RWPE2 (cell line): ENCODE results near the gene SASH1.
"Not testable (repeated sequence)": the region's sequence is repeated elsewhere in the genome, so short reads cannot be mapped to it uniquely, and the experiment has no call there.

Experiments used
- ATAC-seq: fragments of 200-7000 bp; cut with Tn5 transposase; 3 replicates; pipeline ENCODE4 v1.9.1; 2021; ENCODE audit warnings: low read depth
- DNase-seq: peaks from one replicate; pipeline ENCODE4 v3.0.0-alpha.2; 2020; ENCODE audit warnings: low spot score
- H3K27ac ChIP-seq: fragments of 450-650 bp; 2 replicates; pipeline ENCODE4 v1.5.1; 2017; ENCODE audit warnings: mild to moderate bottlenecking; ENCODE audit not compliant: poor library complexity, severe bottlenecking
- H3K27me3 ChIP-seq: fragments of 250-450 bp; sonication (Bioruptor Pico); 2 replicates; pipeline ENCODE4 v1.5.1; 2021; ENCODE audit warnings: mild to moderate bottlenecking, moderate library complexity; ENCODE audit not compliant: insufficient read depth, poor library complexity, severe bottlenecking
- H3K36me3 ChIP-seq: fragments of 250-450 bp; sonication (Bioruptor Pico); 2 replicates; pipeline ENCODE4 v1.5.1; 2020; ENCODE audit warnings: low read depth, mild to moderate bottlenecking, moderate library complexity
- H3K4me1 ChIP-seq: fragments of 250-450 bp; sonication (Bioruptor Pico); 2 replicates; pipeline ENCODE4 v1.5.1; 2021; ENCODE audit warnings: mild to moderate bottlenecking, moderate library complexity; ENCODE audit not compliant: insufficient read depth, poor library complexity, severe bottlenecking
- H3K4me3 ChIP-seq: fragments of 250-450 bp; sonication (Bioruptor Pico); 2 replicates; pipeline ENCODE4 v1.5.1; 2021; ENCODE audit warnings: mild to moderate bottlenecking, moderate library complexity; ENCODE audit not compliant: severe bottlenecking
- H3K9me3 ChIP-seq: fragments of 250-450 bp; sonication (Bioruptor Pico); 2 replicates; pipeline ENCODE4 v1.5.1; 2021; ENCODE audit warnings: mild to moderate bottlenecking, moderate library complexity; ENCODE audit not compliant: severe bottlenecking
- TF ChIP-seq, protein P1 (sequence below): fragments of 450-650 bp; IDR thresholded peaks from one replicate; pipeline ENCODE4 v1.5.1; 2017; ENCODE audit warnings: mild to moderate bottlenecking, moderate library complexity; ENCODE audit not compliant: poor library complexity, severe bottlenecking

Gene SASH1

DNA sequence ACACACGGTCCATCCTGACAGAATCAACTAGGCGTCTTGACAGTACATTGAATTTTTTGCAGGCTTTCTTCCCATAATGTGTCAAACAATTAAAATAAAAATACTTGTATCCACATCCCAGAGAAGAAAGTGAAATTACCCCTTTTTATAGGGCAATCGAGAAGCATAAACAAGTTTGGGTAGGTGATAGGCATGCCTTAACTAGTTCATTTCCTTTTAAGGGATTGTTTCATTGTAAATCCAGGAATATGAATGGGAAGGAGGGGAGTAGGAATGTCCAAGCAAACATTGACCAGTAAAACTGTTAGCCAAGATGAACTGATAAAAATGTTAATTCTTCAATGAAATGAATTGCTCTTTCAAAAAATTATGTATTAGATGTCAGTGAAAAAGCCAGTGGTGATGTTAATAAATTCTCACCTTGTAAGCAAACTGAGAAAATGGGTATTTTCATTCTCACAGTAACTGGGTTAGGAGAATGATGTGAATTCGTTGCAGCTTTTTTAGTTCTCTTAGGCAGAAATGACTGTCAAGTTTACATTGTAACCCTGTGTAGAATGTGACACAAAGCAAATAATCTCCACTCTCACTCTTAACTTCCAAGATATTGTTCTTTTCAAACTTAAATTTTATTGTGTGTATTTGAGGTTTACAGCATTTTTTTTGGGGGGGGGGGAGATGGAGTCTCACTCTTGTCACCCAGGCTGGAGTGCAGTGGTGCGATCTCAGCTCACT, 31.6 kb downstream of the SASH1 start:
- DNase-seq (no peak), ATAC-seq (peak; percentile 54; the same call in 2 of the 3 replicates)
- Histone ChIP-seq H3K27ac (peak overlapping the region; percentile 9), H3K27me3 (no peaks in the 10 kb centered on the region), H3K4me1 (peaks cover 35% of the 10 kb centered on the region), H3K9me3 (no peaks in the 10 kb centered on the region), H3K36me3 (no peaks in the 10 kb centered on the region), H3K4me3 (no peak overlapping the region)
- TF ChIP-seq, protein P1, sequence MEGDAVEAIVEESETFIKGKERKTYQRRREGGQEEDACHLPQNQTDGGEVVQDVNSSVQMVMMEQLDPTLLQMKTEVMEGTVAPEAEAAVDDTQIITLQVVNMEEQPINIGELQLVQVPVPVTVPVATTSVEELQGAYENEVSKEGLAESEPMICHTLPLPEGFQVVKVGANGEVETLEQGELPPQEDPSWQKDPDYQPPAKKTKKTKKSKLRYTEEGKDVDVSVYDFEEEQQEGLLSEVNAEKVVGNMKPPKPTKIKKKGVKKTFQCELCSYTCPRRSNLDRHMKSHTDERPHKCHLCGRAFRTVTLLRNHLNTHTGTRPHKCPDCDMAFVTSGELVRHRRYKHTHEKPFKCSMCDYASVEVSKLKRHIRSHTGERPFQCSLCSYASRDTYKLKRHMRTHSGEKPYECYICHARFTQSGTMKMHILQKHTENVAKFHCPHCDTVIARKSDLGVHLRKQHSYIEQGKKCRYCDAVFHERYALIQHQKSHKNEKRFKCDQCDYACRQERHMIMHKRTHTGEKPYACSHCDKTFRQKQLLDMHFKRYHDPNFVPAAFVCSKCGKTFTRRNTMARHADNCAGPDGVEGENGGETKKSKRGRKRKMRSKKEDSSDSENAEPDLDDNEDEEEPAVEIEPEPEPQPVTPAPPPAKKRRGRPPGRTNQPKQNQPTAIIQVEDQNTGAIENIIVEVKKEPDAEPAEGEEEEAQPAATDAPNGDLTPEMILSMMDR, result no peak

DNA sequence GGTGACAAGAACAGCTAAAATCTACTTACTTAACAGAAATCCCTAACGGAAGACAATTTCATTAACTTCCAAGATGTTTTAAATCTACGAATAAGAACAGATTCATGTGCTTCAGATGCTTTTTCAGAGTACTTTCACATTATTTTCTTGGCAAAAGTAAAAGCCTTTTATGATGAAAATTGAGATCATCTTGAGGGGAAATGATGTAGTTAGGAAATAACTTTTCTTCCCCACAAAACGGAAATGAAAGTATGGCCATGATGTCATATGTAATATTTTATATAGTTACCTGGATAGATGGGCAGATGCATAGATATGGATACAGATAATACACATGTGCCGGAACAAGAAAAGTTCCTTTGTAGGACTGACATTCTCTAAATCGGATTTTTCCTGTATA, 32.8 kb downstream of the SASH1 start:
- Histone ChIP-seq H3K27ac (no peak overlapping the region), H3K36me3 (no peaks in the 10 kb centered on the region), H3K4me1 (peaks cover 31% of the 10 kb centered on the region), H3K4me3 (no peak overlapping the region), H3K27me3 (no peaks in the 10 kb centered on the region), H3K9me3 (no peaks in the 10 kb centered on the region)
- TF ChIP-seq, protein P1, result no peak
- DNase-seq, result no peak
- ATAC-seq, result no peak

DNA sequence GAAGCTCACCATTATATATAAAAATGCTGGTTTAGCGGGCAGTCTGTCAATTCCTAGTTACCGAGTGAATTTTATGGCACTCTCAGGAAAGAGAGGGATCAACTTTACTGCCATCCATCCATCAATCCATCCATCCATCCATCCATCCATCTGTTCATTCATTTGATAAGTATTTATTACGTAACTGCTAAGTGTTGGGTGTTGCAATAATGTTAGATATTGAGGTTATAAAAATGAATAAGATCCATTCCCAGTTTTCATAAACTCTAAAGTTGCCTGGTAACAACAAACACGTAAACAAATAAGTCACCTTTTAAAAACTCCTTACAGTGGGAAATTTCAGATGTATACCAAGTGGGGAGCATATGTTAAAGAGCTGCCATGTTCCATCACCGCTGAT, 36.8 kb downstream of the SASH1 start:
- H3K9me3 ChIP-seq, result no peaks in the 10 kb centered on the region

DNA sequence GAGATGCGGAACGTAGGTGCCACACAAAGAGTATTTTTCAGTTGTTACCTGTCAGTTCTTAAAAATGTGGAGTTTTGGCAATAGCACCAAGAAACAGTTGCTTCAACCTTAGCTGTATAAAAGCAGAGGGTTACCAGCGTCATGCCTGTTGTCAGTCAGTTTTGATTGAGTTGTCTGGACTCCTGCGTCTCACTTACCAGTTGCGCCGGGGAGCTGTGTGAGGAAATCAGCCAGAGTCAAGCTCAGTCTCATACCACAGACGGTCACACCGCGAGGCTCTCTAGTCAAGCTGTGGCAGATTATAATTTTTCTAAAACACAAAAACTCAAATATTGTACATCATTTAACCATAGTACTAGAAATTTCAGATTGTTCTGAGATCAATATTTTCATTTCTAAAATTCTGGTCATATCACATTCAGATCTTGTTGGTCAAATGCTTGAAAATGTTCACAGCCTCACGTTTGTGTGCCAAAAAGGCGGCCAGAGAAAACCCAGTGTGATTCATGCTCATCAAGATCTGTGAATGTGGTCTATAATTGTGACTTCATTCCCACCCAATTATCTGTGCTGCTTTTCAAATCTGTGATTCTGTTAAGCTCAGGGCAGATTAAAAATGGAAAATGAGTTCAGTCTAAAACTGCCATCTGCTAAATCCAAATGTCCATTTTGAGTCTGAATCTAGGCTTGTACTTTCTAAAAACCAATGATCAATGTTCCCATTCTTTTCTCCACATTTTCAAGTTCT, 37.5 kb downstream of the SASH1 start:
- DNase-seq, result no peak
- H3K27me3 ChIP-seq, result no peaks in the 10 kb centered on the region

More for the DNA sequence above, 36.8 kb downstream of the SASH1 start:
- TF ChIP-seq, protein P1, result no peak
- ATAC-seq, result no peak
- H3K27ac ChIP-seq, result no peak overlapping the region
- no peaks in the 10 kb centered on the region for H3K36me3 ChIP-seq
- peaks cover 9% of the 10 kb centered on the region for H3K4me1 ChIP-seq
- DNase-seq, result no peak
- no peak overlapping the region for H3K4me3 ChIP-seq
- H3K27me3 ChIP-seq, result no peaks in the 10 kb centered on the region

DNA sequence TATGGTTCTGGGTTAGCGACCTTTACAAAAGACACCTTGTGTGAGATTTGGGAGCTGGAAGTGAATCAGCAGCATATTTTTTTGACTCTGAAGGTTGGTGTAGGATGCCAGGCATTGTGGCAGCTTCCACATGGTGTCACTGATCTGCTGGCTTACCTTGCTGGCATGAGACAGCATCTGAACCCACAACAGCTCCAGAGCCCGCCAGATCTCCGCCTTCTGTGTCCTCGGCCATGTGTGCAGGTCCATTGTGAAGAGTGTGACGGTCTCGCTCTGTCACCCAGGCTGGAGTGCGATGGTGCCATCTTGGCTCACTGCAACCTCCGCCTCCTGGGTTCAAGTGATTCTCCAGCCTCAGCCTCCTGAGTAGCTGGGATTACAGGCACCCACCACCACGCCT, 39.4 kb downstream of the SASH1 start:
- ATAC-seq, H3K27me3 ChIP-seq, H3K9me3 ChIP-seq, H3K4me3 ChIP-seq, H3K36me3 ChIP-seq, H3K27ac ChIP-seq, H3K4me1 ChIP-seq, DNase-seq: not testable (repeated sequence)

More for the DNA sequence above, 37.5 kb downstream of the SASH1 start:
- Histone ChIP-seq H3K9me3 (no peaks in the 10 kb centered on the region), H3K36me3 (no peaks in the 10 kb centered on the region), H3K27ac (no peak overlapping the region), H3K4me1 (peaks cover 9% of the 10 kb centered on the region), H3K4me3 (no peak overlapping the region)
- no peak for ATAC-seq
- TF ChIP-seq, protein P1, result no peak
